Memory B cell (primary cell): ENCODE measurements around the gene LOXHD1.

ENCODE experiments used
- ATAC-seq: fragments of 150-1000 bp; cut with Tn5 transposase; 2 replicates; pipeline ENCODE4 v1.10.0; 2021; ENCODE audit warnings: low read depth, mild to moderate bottlenecking, moderate library complexity
- DNase-seq, 2 donors: peaks; one replicate each; pipeline ENCODE4 v3.0.0; 2022; ENCODE audit warnings: low spot score in 2 of 2
- H3K27ac Mint-ChIP-seq: one replicate; pipeline ENCODE4 v1.8.0; 2022; ENCODE audit warnings: mild to moderate bottlenecking, moderate library complexity, mixed read lengths
- H3K27me3 Mint-ChIP-seq: one replicate; pipeline ENCODE4 v1.8.0; 2022; ENCODE audit warnings: mixed read lengths
- H3K36me3 Mint-ChIP-seq: one replicate; pipeline ENCODE4 v1.8.0; 2022; ENCODE audit warnings: mild to moderate bottlenecking, mixed read lengths
- H3K4me1 Mint-ChIP-seq: one replicate; pipeline ENCODE4 v1.8.0; 2022; ENCODE audit warnings: mixed read lengths
- H3K4me3 Mint-ChIP-seq: one replicate; pipeline ENCODE4 v1.8.0; 2022; ENCODE audit warnings: mild to moderate bottlenecking, moderate library complexity, mixed read lengths
- H3K9me3 Mint-ChIP-seq: one replicate; pipeline ENCODE4 v1.8.0; 2022; ENCODE audit warnings: mixed read lengths

LOXHD1 gene

DNA sequence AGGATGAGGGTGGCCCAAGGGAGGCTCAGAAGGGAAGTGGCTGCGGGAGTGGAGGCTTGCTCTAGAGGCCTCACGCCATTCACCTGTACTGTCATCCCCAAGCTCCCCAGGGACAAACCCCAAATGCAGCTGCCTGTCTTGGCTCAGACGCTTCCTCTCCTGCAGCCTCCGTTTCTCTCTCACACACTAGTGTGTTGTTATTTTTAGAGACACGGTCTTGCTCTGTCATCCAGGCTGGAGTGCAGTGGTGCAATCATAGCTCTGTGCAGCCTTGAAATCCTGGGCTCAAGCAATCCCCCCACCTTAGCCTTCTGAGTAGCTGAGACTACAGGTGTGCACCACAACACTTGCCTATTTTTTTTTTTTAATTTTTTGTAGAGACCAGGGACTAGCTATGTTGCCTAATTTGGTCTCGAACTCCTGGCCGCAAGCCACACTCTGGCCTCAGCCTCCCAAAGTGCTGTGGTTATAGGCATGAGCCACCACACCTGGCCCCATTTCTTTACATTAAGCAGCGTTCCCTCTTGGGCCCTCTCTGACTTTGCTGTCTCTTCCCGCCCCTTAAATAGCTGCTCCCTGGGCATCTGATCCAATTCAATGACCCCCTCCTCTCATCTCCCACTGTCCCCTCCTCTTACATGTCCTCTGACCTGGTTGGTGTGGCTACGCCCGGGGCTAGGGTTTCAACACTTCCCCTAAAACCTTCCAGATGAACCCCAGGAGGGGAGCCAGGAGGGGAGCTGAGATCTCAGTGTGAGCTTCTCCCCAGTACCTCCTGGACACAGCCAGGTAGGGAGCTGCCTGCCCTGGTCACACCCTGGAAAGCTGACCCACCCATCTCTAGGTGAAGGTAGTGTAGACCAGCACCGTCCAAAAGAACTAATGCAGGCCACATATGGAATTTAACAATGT lies 24.0 kb upstream of the LOXHD1 start:
- no peaks in the 10 kb centered on the region for H3K9me3 Mint-ChIP-seq

GRCh38 chr18:46679846-46680598 lies 23.0 kb upstream of the LOXHD1 start:
- H3K4me1 Mint-ChIP-seq: no peaks in the 10 kb centered on the region
- H3K36me3 Mint-ChIP-seq: no peaks in the 10 kb centered on the region
- peaks cover 7% of the 10 kb centered on the region for H3K27me3 Mint-ChIP-seq
- no peak overlapping the region for H3K27ac Mint-ChIP-seq
- H3K4me3 Mint-ChIP-seq: no peak overlapping the region
- no peaks in the 10 kb centered on the region for H3K9me3 Mint-ChIP-seq
- no peak for DNase-seq
- ATAC-seq: no peak

More for the DNA sequence above, 24.0 kb upstream of the LOXHD1 start:
- Mint-ChIP-seq H3K27me3 (peaks cover 7% of the 10 kb centered on the region), H3K4me3 (no peak overlapping the region), H3K4me1 (no peaks in the 10 kb centered on the region), H3K36me3 (no peaks in the 10 kb centered on the region), H3K27ac (no peak overlapping the region)
- DNase-seq (no peak), ATAC-seq (no peak)

DNA sequence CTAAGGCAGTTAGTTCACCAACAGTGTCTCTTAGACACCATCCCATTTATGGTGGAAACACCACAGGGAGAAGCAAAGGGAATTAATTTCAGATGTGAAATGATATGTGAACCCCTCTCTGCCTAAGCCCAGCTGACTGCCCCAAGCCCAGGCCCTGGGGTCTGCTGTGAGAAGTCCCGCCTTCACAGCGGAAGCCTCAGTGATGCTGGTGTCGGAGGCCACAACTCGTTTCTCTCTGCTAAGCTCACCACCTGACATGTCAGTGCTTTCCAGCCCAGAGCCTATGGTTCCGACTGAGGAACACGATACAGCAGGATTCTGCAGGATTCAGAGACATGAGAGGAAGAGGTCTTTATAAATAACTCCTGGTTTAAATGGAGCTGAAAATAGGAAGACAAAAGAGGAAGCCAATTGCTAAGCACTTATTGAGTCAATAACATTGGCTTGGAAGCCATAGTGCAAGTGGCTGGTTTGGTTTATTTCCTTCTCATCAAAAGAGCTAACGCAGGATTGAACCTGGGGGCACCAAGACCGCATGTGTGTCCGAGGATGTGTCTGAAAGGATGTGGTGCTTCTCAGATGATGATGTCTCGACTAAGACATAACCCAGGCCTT lies 21.9 kb upstream of the LOXHD1 start:
- ATAC-seq (no peak), DNase-seq (no peak)
- Mint-ChIP-seq H3K27ac (no peak overlapping the region), H3K36me3 (no peaks in the 10 kb centered on the region), H3K9me3 (no peaks in the 10 kb centered on the region), H3K4me3 (no peak overlapping the region), H3K27me3 (peaks cover 14% of the 10 kb centered on the region), H3K4me1 (no peaks in the 10 kb centered on the region)

GRCh38 chr18:46678041-46678440 lies 21.0 kb upstream of the LOXHD1 start:
- Mint-ChIP-seq H3K27me3 (peaks cover 12% of the 10 kb centered on the region), H3K27ac (no peak overlapping the region), H3K4me1 (no peaks in the 10 kb centered on the region), H3K4me3 (no peak overlapping the region), H3K36me3 (no peaks in the 10 kb centered on the region), H3K9me3 (no peaks in the 10 kb centered on the region)
- DNase-seq: no peak
- ATAC-seq: no peak

GRCh38 chr18:46677611-46678010 lies 20.6 kb upstream of the LOXHD1 start:
- Mint-ChIP-seq H3K36me3 (no peaks in the 10 kb centered on the region), H3K27ac (no peak overlapping the region), H3K4me3 (no peak overlapping the region), H3K4me1 (no peaks in the 10 kb centered on the region), H3K9me3 (no peaks in the 10 kb centered on the region), H3K27me3 (peaks cover 12% of the 10 kb centered on the region)
- DNase-seq (no peak), ATAC-seq (no peak)

GRCh38 chr18:46676182-46676835 lies 19.3 kb upstream of the LOXHD1 start:
- Mint-ChIP-seq H3K4me3 (no peak overlapping the region), H3K36me3 (no peaks in the 10 kb centered on the region), H3K27me3 (peaks cover 12% of the 10 kb centered on the region), H3K27ac (no peak overlapping the region), H3K9me3 (no peaks in the 10 kb centered on the region), H3K4me1 (no peaks in the 10 kb centered on the region)
- DNase-seq (no peak), ATAC-seq (no peak)

GRCh38 chr18:46675112-46675511 lies 18.1 kb upstream of the LOXHD1 start:
- Mint-ChIP-seq H3K4me1 (no peaks in the 10 kb centered on the region), H3K36me3 (no peaks in the 10 kb centered on the region), H3K27ac (no peak overlapping the region), H3K27me3 (peaks cover 9% of the 10 kb centered on the region), H3K4me3 (no peak overlapping the region), H3K9me3 (no peaks in the 10 kb centered on the region)
- DNase-seq (no peak), ATAC-seq (no peak)

DNA sequence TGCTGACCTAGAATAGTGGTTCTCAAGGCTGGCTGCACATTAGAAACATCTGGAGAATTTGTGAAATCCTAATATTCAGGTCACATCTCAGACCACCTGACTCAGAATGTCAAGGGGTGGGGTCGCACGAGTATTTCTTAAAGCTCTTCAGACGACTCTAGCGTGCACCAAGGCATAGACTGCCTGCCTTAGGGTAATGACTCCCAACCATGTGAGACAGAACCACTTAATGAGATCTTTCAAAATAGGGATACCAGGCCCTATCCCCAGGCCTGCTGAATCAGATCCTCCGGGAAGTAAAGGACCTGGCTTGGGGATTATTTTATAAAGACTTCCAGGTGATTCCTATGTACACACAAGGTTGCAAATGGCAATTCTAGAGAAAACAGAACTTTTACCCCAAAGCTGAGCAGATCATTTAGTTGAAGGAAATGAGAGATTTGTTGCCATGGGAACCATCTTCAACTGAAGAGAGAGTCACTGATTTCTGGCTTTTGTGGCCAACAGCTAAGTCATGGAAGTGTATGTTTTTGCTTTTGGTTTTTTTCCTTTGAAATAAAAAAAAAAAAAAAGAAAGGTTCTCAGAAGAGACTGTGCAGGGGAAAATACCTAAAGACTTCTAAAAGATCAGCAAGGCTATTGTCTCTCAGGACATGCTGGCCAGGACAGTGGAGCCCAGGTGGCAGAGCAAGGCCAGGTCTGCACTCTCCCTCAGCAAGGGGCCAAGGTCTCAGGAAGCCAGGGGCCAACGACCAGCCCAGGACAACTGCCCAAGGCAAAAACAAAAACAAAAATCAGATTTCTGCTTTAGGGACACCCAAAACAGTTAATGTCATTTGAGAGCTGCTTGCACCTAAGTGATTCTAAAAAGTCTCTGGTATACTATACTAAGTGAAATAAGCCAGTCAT lies 15.3 kb upstream of the LOXHD1 start:
- DNase-seq (no peak), ATAC-seq (no peak)
- Mint-ChIP-seq H3K4me3 (no peak overlapping the region), H3K9me3 (no peaks in the 10 kb centered on the region), H3K4me1 (no peaks in the 10 kb centered on the region), H3K27ac (no peak overlapping the region), H3K27me3 (peaks cover 11% of the 10 kb centered on the region), H3K36me3 (no peaks in the 10 kb centered on the region)

DNA sequence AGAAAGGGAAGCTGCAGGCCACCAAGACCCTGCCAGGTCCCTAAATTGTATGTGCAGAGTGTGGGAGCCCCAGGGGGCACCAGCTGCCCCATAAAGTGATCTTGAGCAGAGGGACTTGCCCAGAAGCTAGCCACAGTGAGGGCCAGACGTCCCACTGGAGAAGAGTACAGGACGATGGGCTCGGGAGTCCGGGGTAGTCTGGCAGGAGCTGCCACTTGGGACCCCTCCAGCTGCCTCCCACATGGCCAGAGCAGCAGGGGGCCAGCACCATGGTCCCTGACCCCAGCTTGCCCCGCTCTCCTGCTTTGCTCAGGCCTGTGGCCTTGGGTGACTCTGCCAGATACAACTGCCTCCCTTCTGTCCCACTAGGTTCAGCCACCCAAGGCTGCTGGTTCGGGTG lies 11.7 kb upstream of the LOXHD1 start:
- Mint-ChIP-seq H3K27me3 (peaks cover 9% of the 10 kb centered on the region), H3K4me1 (no peaks in the 10 kb centered on the region), H3K9me3 (no peaks in the 10 kb centered on the region), H3K4me3 (no peak overlapping the region), H3K36me3 (no peaks in the 10 kb centered on the region), H3K27ac (no peak overlapping the region)
- DNase-seq: no peak
- no peak for ATAC-seq

GRCh38 chr18:46668135-46668534 lies 11.1 kb upstream of the LOXHD1 start:
- H3K36me3 Mint-ChIP-seq: no peaks in the 10 kb centered on the region
- DNase-seq (no peak), ATAC-seq (no peak)
- no peaks in the 10 kb centered on the region for H3K9me3 Mint-ChIP-seq
- no peak overlapping the region for H3K4me3 Mint-ChIP-seq
- no peak overlapping the region for H3K27ac Mint-ChIP-seq
- H3K4me1 Mint-ChIP-seq: no peaks in the 10 kb centered on the region
- H3K27me3 Mint-ChIP-seq: peaks cover 12% of the 10 kb centered on the region

DNA sequence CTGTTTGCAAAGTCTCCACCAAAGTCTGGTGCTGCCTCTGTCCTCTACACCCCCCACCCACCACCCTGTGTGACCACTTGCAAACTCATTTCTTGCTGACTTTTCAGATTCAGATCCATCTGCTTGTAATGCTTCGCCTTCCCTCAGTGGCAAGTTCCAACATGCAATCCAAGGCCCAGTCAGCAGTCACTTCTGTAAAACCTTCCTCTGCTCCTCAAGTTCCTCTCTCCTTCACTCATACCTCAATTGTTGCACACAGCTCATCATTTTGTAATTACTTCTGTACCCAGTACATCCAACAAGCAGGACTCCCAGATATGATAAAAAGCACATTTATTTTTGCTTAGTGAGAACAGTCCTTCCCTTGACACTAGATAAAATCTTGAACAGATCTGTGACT lies 6.5 kb upstream of the LOXHD1 start:
- Mint-ChIP-seq H3K4me1 (no peaks in the 10 kb centered on the region), H3K27ac (no peak overlapping the region)

GRCh38 chr18:46660957-46661749 lies 4.1 kb upstream of the LOXHD1 start:
- Mint-ChIP-seq H3K4me1 (no peaks in the 10 kb centered on the region), H3K27me3 (peaks cover 12% of the 10 kb centered on the region), H3K9me3 (no peaks in the 10 kb centered on the region), H3K27ac (no peak overlapping the region), H3K36me3 (no peaks in the 10 kb centered on the region), H3K4me3 (no peak overlapping the region)
- DNase-seq: no peak
- no peak for ATAC-seq

More for the DNA sequence above, 6.5 kb upstream of the LOXHD1 start:
- ATAC-seq (no peak), DNase-seq (no peak)
- H3K36me3 Mint-ChIP-seq: no peaks in the 10 kb centered on the region
- no peak overlapping the region for H3K4me3 Mint-ChIP-seq
- no peaks in the 10 kb centered on the region for H3K9me3 Mint-ChIP-seq
- peaks cover 16% of the 10 kb centered on the region for H3K27me3 Mint-ChIP-seq
